Gastrocnemius medialis (tissue), 4 donors: ENCODE measurements around the gene PRODH.

Experiments
- POLR2A ChIP-seq, 2 donors: fragments of 450-650 bp; IDR thresholded peaks; one replicate each; pipeline ENCODE4 v1.6.1; 2017; ENCODE audit warnings: antibody characterized with exemption in 2 of 2, mild to moderate bottlenecking in 2 of 2, moderate library complexity in 2 of 2
- TF ChIP-seq, protein P1 (sequence below), 5 experiments: fragments of 450-650 bp in 3 of 5; fragments of 200-600 bp in 2 of 5; sonication (generic) in 2 of 5; IDR thresholded peaks in 4 of 5; conservative IDR thresholded peaks in 1 of 5; 1 replicate in 4 of 5; 2 replicates in 1 of 5; pipeline ENCODE4 v1.5.1; 2016 to 2019; ENCODE audit warnings: antibody characterized with exemption in 5 of 5, mild to moderate bottlenecking in 3 of 5, moderate library complexity in 3 of 5

- TF ChIP-seq, protein P1, sequence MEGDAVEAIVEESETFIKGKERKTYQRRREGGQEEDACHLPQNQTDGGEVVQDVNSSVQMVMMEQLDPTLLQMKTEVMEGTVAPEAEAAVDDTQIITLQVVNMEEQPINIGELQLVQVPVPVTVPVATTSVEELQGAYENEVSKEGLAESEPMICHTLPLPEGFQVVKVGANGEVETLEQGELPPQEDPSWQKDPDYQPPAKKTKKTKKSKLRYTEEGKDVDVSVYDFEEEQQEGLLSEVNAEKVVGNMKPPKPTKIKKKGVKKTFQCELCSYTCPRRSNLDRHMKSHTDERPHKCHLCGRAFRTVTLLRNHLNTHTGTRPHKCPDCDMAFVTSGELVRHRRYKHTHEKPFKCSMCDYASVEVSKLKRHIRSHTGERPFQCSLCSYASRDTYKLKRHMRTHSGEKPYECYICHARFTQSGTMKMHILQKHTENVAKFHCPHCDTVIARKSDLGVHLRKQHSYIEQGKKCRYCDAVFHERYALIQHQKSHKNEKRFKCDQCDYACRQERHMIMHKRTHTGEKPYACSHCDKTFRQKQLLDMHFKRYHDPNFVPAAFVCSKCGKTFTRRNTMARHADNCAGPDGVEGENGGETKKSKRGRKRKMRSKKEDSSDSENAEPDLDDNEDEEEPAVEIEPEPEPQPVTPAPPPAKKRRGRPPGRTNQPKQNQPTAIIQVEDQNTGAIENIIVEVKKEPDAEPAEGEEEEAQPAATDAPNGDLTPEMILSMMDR (IDR thresholded peaks at IDR 0.05 in 4 of 5, conservative IDR thresholded peaks at IDR 0.05 in 1 of 5) = no peak
- no peak for TF ChIP-seq POLR2A (IDR thresholded peaks at IDR 0.05)
These were observed 11.8 kb upstream of the PRODH start for GRCh38 chr22:18947905-18948304.
